GM23338 (cell line): ENCODE measurements around the gene AP1G2. TPM values are rescaled to one million over a fixed set of nuclear protein-coding genes. Genes with fewer than 3 reads are reported as not detected.

Experiments
- ATAC-seq: fragments of 200-7000 bp; cut with Tn5 transposase; 3 replicates; pipeline ENCODE4 v1.9.1; 2020
- DNase-seq: peaks from one replicate; pipeline ENCODE4 v3.0.0-alpha.2; 2015; ENCODE audit warnings: low spot score
- H2AFZ ChIP-seq: fragments of 200-600 bp; sonication (generic); 2 replicates; pipeline ENCODE4 v1.8.0; 2016; ENCODE audit warnings: antibody characterized with exemption, mild to moderate bottlenecking, moderate library complexity
- H3F3A ChIP-seq: fragments of 200-600 bp; sonication (generic); replicated peaks from 2 replicates; pipeline ENCODE4 v1.8.0; 2017; ENCODE audit warnings: antibody characterized with exemption, mixed run types, low read depth
- H3K27ac ChIP-seq: fragments of 200-600 bp; sonication (generic); 2 replicates; pipeline ENCODE4 v1.6.1; 2016; ENCODE audit warnings: low read depth
- H3K27me3 ChIP-seq: fragments of 200-600 bp; sonication (generic); 2 replicates; pipeline ENCODE4 v1.8.0; 2016; ENCODE audit warnings: mild to moderate bottlenecking, mixed run types, moderate library complexity; ENCODE audit not compliant: insufficient read depth
- H3K36me3 ChIP-seq: fragments of 200-600 bp; sonication (generic); 2 replicates; pipeline ENCODE4 v1.8.0; 2016; ENCODE audit warnings: mild to moderate bottlenecking; ENCODE audit not compliant: insufficient read depth
- H3K4me1 ChIP-seq: fragments of 200-600 bp; sonication (generic); 2 replicates; pipeline ENCODE4 v1.8.0; 2016; ENCODE audit warnings: mild to moderate bottlenecking, moderate library complexity; ENCODE audit not compliant: insufficient read depth
- H3K4me2 ChIP-seq: fragments of 200-600 bp; sonication (generic); 2 replicates; pipeline ENCODE4 v1.7.1; 2017; ENCODE audit warnings: mixed run types
- H3K4me3 ChIP-seq: fragments of 200-600 bp; sonication (generic); 2 replicates; pipeline ENCODE4 v1.6.1; 2016; ENCODE audit warnings: mixed run types
- H3K79me2 ChIP-seq: fragments of 200-600 bp; sonication (generic); replicated peaks from 2 replicates; pipeline ENCODE4 v1.8.0; 2017; ENCODE audit warnings: mild to moderate bottlenecking; ENCODE audit not compliant: insufficient read depth
- H3K9me2 ChIP-seq: fragments of 200-600 bp; sonication (generic); 2 replicates; pipeline ENCODE4 v1.8.0; 2017; ENCODE audit not compliant: insufficient read depth
- H4K20me1 ChIP-seq: fragments of 200-600 bp; sonication (generic); replicated peaks from 2 replicates; pipeline ENCODE4 v1.8.0; 2017; ENCODE audit warnings: mild to moderate bottlenecking; ENCODE audit not compliant: insufficient read depth
- H3K27ac Mint-ChIP-seq: 2 replicates; pipeline ENCODE4 v1.8.0; 2020; ENCODE audit warnings: inconsistent platforms, mild to moderate bottlenecking, moderate library complexity, mixed read lengths
- H3K27me3 Mint-ChIP-seq: 3 replicates; pipeline ENCODE4 v1.8.0; 2022; ENCODE audit warnings: low read depth, mild to moderate bottlenecking, moderate library complexity, mixed read lengths, inconsistent platforms; ENCODE audit not compliant: insufficient read depth, poor library complexity
- H3K36me3 Mint-ChIP-seq: 3 replicates; pipeline ENCODE4 v1.8.0; 2021; ENCODE audit warnings: low read depth, mild to moderate bottlenecking, inconsistent platforms, moderate library complexity, mixed read lengths
- H3K4me1 Mint-ChIP-seq: 3 replicates; pipeline ENCODE4 v1.8.0; 2020; ENCODE audit warnings: mild to moderate bottlenecking, inconsistent platforms, mixed read lengths
- H3K4me3 Mint-ChIP-seq: 3 replicates; pipeline ENCODE4 v1.8.0; 2021; ENCODE audit warnings: moderate library complexity, mild to moderate bottlenecking, inconsistent platforms, mixed read lengths
- H3K9me3 Mint-ChIP-seq: 3 replicates; pipeline ENCODE4 v1.8.0; 2020; ENCODE audit warnings: moderate library complexity, mild to moderate bottlenecking, inconsistent platforms, mixed read lengths
- NANOG ChIP-seq: IDR thresholded peaks from 2 replicates; pipeline ENCODE4 v1.6.1; 2016; ENCODE audit warnings: antibody characterized with exemption, borderline replicate concordance
- POLR2AphosphoS5 ChIP-seq: IDR thresholded peaks from 2 replicates; pipeline ENCODE4 v1.6.1; 2016; ENCODE audit warnings: antibody characterized with exemption, low read depth
- ZNF331 ChIP-seq: fragments of 250-450 bp; sonication (Bioruptor Pico); IDR thresholded peaks from 2 replicates; pipeline ENCODE4 v1.5.0; 2020; ENCODE audit warnings: low read depth, mild to moderate bottlenecking, moderate library complexity
- polyA plus RNA-seq: library from polyadenylated mRNA; unstranded; fragments of >200 nt; fragmentation: Nextera tagmentation; extraction: Ambion mirVana; gene quantifications from 2 replicates; pipeline ENCODE4 v1.2.1, GENCODE V29; 2016
- total RNA-seq: library from RNA; depleted of rRNA; stranded (reverse); fragments of >200 nt; shearing (Covaris generic); gene quantifications from 2 replicates; pipeline ENCODE4 v1.2.3, GENCODE V29; 2014
- TF ChIP-seq, protein P1 (sequence below), 2 experiments: fragments of 200-600 bp in 1 of 2; sonication (generic) in 1 of 2; conservative IDR thresholded peaks; 2 replicates each; pipeline versions ENCODE4 v1.5.1 to v1.6.1; 2016 to 2017; ENCODE audit warnings: antibody characterized with exemption in 2 of 2, low read depth in 2 of 2, mild to moderate bottlenecking in 2 of 2, moderate library complexity in 1 of 2

Gene AP1G2
- total and polyA plus RNA-seq, 2 experiments from 2014 or later: 55.3 to 63.5 TPM

DNA sequence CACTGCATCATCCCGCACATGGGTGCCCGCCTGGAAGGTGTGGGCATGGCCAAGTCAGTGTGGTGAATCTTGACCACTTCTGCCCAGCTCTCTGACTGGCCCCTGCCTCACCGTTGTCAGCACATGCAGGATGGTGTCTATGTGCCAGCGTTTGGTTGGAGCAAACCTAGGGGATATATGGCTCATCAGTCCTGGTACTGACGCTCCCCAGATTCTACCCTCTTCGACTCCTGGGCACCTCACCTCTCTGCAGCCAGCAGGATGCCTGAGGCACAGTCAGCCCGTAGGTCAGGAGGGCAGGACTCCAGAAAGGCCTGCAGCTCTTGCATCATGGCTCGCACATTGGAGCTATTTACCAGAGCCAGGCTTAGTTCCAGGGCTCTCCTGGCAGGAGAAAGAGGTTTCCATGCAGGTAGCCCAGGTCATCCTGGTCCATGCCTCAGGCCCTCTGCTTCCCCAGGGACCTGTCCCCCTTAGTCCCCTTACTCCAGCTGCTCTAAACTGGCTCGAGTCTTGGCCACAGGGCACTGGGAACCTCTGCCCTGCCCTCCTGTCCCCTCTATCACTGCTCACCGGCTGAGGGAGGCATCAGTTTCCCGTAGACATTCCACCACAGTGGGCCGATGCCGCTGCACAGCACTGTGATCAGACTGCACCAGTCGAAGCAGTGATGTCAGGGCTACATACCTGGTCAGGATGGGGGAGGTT is 4.0 kb downstream of the AP1G2 start:
- ATAC-seq (no peak), DNase-seq (no peak)
- TF ChIP-seq POLR2AphosphoS5: no peak
- Histone ChIP-seq H3K27me3 (no peaks in the 10 kb centered on the region), H3K4me3 (no peak overlapping the region), H4K20me1 (no peaks in the 10 kb centered on the region; the same call in 1 of the 2 replicates), H3K4me1 (peaks cover 27% of the 10 kb centered on the region), H3K9me2 (no peaks in the 10 kb centered on the region), H3K36me3 (no peaks in the 10 kb centered on the region), H3K27ac (no peak overlapping the region), H3K4me2 (no peak overlapping the region), H3F3A (peaks cover 9% of the 10 kb centered on the region; the same call in 1 of the 2 replicates), H2AFZ (no peak overlapping the region), H3K79me2 (no peaks in the 10 kb centered on the region)
- H3K27ac Mint-ChIP-seq: no peak overlapping the region
- no peaks in the 10 kb centered on the region; the same call in 2 of the 3 replicates for H3K9me3 Mint-ChIP-seq
- peaks cover 38% of the 10 kb centered on the region for H3K27me3 Mint-ChIP-seq
- peaks cover 50% of the 10 kb centered on the region for H3K36me3 Mint-ChIP-seq
- no peak overlapping the region for H3K4me3 Mint-ChIP-seq
- H3K4me1 Mint-ChIP-seq: peaks cover 33% of the 10 kb centered on the region

GRCh38 chr14:23562822-23563472 is 4.6 kb downstream of the AP1G2 start:
- peaks cover 39% of the 10 kb centered on the region for H3K27me3 Mint-ChIP-seq
- DNase-seq (peak; percentile 90), ATAC-seq (peak; percentile 22)
- Histone ChIP-seq H3K36me3 (no peaks in the 10 kb centered on the region; the same call in 1 of the 2 replicates), H3K4me3 (no peak overlapping the region), H3K4me2 (no peak overlapping the region), H3K4me1 (peaks cover 26% of the 10 kb centered on the region), H4K20me1 (no peaks in the 10 kb centered on the region; the same call in 1 of the 2 replicates), H3K9me2 (no peaks in the 10 kb centered on the region), H3F3A (peaks cover 9% of the 10 kb centered on the region; the same call in 1 of the 2 replicates), H3K27ac (no peak overlapping the region), H3K79me2 (peaks cover 3% of the 10 kb centered on the region), H2AFZ (no peak overlapping the region), H3K27me3 (no peaks in the 10 kb centered on the region)
- no peaks in the 10 kb centered on the region; the same call in 2 of the 3 replicates for H3K9me3 Mint-ChIP-seq
- H3K4me3 Mint-ChIP-seq: no peak overlapping the region; the same call in 2 of the 3 replicates
- H3K27ac Mint-ChIP-seq: no peak overlapping the region
- H3K4me1 Mint-ChIP-seq: peaks cover 33% of the 10 kb centered on the region
- TF ChIP-seq ZNF331 (CRISPR knock-in tag): no peak
- TF ChIP-seq, protein P1, sequence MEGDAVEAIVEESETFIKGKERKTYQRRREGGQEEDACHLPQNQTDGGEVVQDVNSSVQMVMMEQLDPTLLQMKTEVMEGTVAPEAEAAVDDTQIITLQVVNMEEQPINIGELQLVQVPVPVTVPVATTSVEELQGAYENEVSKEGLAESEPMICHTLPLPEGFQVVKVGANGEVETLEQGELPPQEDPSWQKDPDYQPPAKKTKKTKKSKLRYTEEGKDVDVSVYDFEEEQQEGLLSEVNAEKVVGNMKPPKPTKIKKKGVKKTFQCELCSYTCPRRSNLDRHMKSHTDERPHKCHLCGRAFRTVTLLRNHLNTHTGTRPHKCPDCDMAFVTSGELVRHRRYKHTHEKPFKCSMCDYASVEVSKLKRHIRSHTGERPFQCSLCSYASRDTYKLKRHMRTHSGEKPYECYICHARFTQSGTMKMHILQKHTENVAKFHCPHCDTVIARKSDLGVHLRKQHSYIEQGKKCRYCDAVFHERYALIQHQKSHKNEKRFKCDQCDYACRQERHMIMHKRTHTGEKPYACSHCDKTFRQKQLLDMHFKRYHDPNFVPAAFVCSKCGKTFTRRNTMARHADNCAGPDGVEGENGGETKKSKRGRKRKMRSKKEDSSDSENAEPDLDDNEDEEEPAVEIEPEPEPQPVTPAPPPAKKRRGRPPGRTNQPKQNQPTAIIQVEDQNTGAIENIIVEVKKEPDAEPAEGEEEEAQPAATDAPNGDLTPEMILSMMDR (conservative IDR thresholded peaks at IDR 0.05; ENCODE audit: low read depth in 2 of 2): peak; percentile 95 to 98
- H3K36me3 Mint-ChIP-seq: peaks cover 54% of the 10 kb centered on the region

DNA sequence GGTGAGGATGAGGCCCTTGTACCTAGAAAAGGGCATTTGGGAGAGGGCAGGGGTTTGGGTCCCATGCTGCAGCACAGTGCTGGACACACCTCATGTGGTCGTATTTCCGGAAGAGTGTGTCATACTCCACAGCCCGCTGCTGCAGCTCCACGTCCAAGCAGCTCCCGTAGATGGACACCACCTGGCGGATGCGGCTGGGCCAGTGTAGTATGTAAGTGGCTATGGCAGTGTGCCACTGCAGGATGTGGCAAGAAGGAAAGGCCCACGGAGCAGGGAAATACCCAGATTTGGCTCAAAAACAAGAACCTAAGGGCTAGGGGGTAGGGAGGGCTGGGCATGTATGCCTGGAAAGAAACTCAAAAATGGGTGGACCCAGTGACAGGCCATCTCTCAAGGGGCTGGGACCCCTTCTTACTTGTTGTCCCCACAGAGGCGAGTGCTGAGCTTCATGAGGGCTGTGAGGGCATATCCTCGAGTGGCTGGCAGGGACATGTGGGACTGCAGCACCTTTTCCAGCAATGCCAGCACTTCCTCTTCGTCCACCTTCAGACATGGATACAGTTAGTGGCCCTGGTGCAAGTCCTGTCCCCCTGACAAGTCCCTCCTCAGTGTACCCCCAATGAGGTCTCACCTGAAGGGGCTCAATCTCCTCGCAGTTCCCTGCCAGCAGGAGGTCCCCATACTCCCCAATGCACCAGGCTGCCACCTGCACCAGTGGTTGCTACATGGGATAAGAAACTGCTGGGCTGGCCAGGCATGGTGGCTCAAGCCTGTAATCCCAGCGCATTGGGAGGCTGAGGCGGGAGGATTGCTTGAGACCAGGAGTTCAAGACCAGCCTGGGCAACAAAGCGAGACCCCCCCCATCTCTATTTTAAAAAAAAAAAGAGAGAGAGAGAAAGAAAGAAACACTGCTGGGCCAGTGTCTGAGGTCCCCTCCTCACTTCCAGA is 5.4 kb downstream of the AP1G2 start:
- Mint-ChIP-seq H3K27me3 (peaks cover 32% of the 10 kb centered on the region), H3K4me1 (peaks cover 36% of the 10 kb centered on the region), H3K27ac (no peak overlapping the region), H3K9me3 (no peaks in the 10 kb centered on the region; the same call in 2 of the 3 replicates), H3K4me3 (no peak overlapping the region), H3K36me3 (peaks cover 61% of the 10 kb centered on the region)
- DNase-seq (no peak), ATAC-seq (no peak)
- Histone ChIP-seq H3K9me2 (no peaks in the 10 kb centered on the region), H3K4me3 (no peak overlapping the region), H3F3A (peaks cover 9% of the 10 kb centered on the region; the same call in 1 of the 2 replicates), H3K4me1 (peaks cover 32% of the 10 kb centered on the region), H3K27ac (no peak overlapping the region), H3K4me2 (no peak overlapping the region), H3K36me3 (no peaks in the 10 kb centered on the region; the same call in 1 of the 2 replicates), H3K79me2 (peaks cover 11% of the 10 kb centered on the region), H2AFZ (no peak overlapping the region), H4K20me1 (no peaks in the 10 kb centered on the region; the same call in 1 of the 2 replicates), H3K27me3 (no peaks in the 10 kb centered on the region)
- TF ChIP-seq NANOG: no peak
- TF ChIP-seq ZNF331 (CRISPR knock-in tag): no peak
